Upper lobe of left lung (tissue), 4 donors: ENCODE results near the gene NGEF.

Source experiments
- CTCF ChIP-seq, 6 experiments: fragments of 450-650 bp in 4 of 6; fragments of 200-600 bp in 2 of 6; sonication (generic) in 2 of 6; IDR thresholded peaks; one replicate each; pipeline ENCODE4 v1.5.1; 2016 to 2019; ENCODE audit warnings: antibody characterized with exemption in 6 of 6
- POLR2A ChIP-seq, 4 donors: fragments of 450-650 bp; IDR thresholded peaks; one replicate each; pipeline ENCODE4 v1.5.1; 2016 to 2017; ENCODE audit warnings: antibody characterized with exemption in 4 of 4, mild to moderate bottlenecking in 2 of 4
- POLR2AphosphoS5 ChIP-seq, 2 donors: sonication (generic); formaldehyde crosslinking; IDR thresholded peaks; one replicate each; pipeline ENCODE4 v1.5.1; 2017; ENCODE audit warnings: antibody characterized with exemption in 2 of 2

DNA sequence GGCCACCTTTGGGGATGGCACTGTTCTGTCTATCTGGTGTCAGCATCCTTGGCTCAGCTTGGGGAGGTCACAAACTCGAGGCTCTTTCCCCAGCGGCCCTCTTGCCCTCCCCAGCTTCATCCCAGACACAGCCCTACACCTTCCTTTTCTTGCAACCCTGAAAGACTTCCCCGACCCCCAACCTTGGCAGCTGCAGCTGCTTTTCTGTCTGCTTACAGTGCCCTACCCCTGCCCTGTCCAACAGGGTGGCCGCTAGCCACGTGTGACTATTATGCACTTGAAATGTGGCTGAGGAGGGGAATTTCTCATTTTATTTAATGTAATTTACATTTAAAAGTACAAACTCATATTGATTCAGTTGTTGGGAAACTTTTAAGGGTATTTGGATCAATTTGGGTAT lies 41.3 kb downstream of the NGEF start:
- TF ChIP-seq CTCF (IDR thresholded peaks at IDR 0.05) (no peak), POLR2A (IDR thresholded peaks at IDR 0.05) (no peak), POLR2AphosphoS5 (IDR thresholded peaks at IDR 0.05) (no peak)
